Ishikawa (cell line): ENCODE data around the gene CHAT.

Experiments
- CEBPB ChIP-seq: IDR thresholded peaks from 2 replicates; pipeline ENCODE4 v1.6.1; 2012
- CREB1 ChIP-seq: IDR thresholded peaks from 2 replicates; pipeline ENCODE4 v1.6.1; 2012; ENCODE audit warnings: low read depth
- EGR1 ChIP-seq: IDR thresholded peaks from 2 replicates; pipeline ENCODE4 v1.6.1; 2012
- EP300 ChIP-seq: IDR thresholded peaks from 2 replicates; pipeline ENCODE4 v1.6.1; 2012; ENCODE audit warnings: borderline replicate concordance
- FOXM1 ChIP-seq: IDR thresholded peaks from 2 replicates; pipeline ENCODE4 v1.6.1; 2012; ENCODE audit warnings: low read depth, borderline replicate concordance
- NFIC ChIP-seq: IDR thresholded peaks from 2 replicates; pipeline ENCODE4 v1.6.1; 2012
- RAD21 ChIP-seq: IDR thresholded peaks from 2 replicates; pipeline ENCODE4 v1.6.1; 2012; ENCODE audit warnings: low read depth
- TAF1 ChIP-seq: IDR thresholded peaks from 2 replicates; pipeline ENCODE4 v1.6.1; 2012; ENCODE audit warnings: low read depth, mild to moderate bottlenecking
- TCF12 ChIP-seq: IDR thresholded peaks from 2 replicates; pipeline ENCODE4 v1.6.1; 2012; ENCODE audit warnings: low read depth
- TEAD4 ChIP-seq: IDR thresholded peaks from 2 replicates; pipeline ENCODE4 v1.6.1; 2012
- YY1 ChIP-seq: IDR thresholded peaks from 2 replicates; pipeline ENCODE4 v1.6.1; 2012; ENCODE audit warnings: low read depth
- ZBTB7A ChIP-seq: IDR thresholded peaks from 2 replicates; pipeline ENCODE4 v1.6.1; 2012; ENCODE audit warnings: low read depth
- TF ChIP-seq, protein P1 (sequence below): IDR thresholded peaks from 2 replicates; pipeline ENCODE4 v1.6.1; 2012; ENCODE audit warnings: low read depth, mild to moderate bottlenecking
- TF ChIP-seq, protein P2 (sequence below): IDR thresholded peaks from 2 replicates; pipeline ENCODE4 v1.6.1; 2012
- TF ChIP-seq, protein P3 (sequence below): IDR thresholded peaks from 2 replicates; pipeline ENCODE4 v1.6.1; 2012

The CHAT gene

DNA sequence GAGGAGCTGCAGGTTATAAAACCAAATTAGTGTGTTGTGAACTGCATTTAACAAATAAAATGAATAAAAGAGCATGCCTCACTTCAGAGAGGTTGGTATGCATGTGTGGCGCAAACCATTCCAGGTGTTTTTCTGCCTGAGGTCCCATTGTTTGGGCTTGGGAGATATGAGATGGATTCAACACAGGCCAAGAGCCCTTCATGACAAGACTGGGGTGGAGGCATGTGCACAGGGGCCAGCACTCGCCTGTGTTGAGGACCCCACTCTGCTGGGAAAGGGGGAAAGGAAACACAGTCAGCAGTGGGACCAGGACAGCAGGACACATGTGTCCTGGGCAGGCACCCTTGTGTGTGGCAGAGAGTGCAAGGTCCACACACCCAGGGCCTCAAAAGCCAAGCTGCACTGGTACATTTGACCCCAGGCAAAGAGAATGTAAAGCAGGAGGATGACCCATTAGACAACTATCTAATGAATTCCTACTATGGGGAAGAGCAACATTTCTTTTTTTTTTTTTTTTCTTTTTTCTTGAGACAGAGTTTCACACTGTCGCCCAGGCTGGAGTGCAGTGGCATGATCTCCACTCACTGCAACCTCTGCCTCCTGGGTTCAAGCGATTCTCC, 12.9 kb upstream of the CHAT start:
- TF ChIP-seq EGR1 (no peak), TCF12 (no peak), ZBTB7A (no peak), FOXM1 (no peak)
- TF ChIP-seq, protein P1, sequence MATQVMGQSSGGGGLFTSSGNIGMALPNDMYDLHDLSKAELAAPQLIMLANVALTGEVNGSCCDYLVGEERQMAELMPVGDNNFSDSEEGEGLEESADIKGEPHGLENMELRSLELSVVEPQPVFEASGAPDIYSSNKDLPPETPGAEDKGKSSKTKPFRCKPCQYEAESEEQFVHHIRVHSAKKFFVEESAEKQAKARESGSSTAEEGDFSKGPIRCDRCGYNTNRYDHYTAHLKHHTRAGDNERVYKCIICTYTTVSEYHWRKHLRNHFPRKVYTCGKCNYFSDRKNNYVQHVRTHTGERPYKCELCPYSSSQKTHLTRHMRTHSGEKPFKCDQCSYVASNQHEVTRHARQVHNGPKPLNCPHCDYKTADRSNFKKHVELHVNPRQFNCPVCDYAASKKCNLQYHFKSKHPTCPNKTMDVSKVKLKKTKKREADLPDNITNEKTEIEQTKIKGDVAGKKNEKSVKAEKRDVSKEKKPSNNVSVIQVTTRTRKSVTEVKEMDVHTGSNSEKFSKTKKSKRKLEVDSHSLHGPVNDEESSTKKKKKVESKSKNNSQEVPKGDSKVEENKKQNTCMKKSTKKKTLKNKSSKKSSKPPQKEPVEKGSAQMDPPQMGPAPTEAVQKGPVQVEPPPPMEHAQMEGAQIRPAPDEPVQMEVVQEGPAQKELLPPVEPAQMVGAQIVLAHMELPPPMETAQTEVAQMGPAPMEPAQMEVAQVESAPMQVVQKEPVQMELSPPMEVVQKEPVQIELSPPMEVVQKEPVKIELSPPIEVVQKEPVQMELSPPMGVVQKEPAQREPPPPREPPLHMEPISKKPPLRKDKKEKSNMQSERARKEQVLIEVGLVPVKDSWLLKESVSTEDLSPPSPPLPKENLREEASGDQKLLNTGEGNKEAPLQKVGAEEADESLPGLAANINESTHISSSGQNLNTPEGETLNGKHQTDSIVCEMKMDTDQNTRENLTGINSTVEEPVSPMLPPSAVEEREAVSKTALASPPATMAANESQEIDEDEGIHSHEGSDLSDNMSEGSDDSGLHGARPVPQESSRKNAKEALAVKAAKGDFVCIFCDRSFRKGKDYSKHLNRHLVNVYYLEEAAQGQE: no peak

DNA sequence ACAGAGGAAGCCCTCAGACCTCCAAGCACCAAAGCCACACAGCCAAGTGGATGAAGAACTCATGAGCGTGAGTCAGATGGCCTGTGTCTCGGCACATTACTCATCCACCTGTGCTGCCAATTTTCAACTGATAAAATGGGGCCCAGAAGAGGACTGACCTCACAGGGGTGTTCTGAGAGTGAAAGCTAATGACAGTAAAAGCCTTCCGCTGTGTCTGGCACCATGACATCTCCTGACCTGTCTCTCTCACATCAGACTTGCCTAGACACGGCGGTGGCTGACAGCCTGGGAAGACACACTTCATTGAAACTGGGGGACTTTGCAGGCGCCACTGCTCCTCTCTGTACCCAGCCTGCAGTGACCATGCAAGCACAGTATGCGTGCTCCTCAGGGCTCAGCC, 12.0 kb upstream of the CHAT start:
- TF ChIP-seq EGR1 (no peak), CEBPB (no peak), TCF12 (no peak), YY1 (no peak), TAF1 (no peak), ZBTB7A (no peak), EP300 (no peak), NFIC (no peak), TEAD4 (no peak), RAD21 (no peak), FOXM1 (no peak)
- TF ChIP-seq, protein P1: no peak
- TF ChIP-seq, protein P2, sequence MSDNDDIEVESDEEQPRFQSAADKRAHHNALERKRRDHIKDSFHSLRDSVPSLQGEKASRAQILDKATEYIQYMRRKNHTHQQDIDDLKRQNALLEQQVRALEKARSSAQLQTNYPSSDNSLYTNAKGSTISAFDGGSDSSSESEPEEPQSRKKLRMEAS: no peak

DNA sequence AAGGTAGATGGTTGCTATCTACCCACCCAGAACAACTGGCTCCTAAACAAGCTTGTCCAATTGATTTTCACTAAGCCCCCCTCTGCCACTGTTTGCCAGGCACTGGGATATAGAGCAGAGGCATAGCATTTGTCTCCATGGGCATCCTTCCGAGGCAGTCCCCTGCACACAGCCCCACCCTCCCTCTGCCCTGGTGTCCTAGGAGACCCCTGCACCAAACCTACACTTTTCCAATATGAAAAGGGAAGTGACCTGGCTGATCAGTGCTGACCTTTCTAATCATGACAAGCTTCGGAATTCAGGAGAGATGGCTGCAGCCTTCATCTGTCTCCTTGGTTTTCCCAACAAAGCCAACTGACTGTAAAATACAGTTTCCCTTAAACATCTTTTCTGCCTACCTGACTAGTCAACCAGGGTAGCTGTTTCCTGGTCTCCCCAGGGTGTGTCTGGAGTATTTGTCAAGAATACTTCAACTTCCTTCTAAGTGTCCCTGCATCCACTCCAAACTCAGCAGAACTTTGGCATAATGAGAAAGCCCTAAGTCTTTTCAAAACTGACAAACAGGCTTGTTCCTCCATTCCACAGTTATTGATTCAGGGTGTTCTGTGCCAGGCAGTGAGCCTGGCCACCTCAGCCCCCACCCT, 11.3 kb upstream of the CHAT start:
- TF ChIP-seq FOXM1 (no peak), TEAD4 (no peak), CEBPB (no peak), YY1 (no peak), RAD21 (no peak), EGR1 (no peak), TAF1 (no peak), TCF12 (no peak), EP300 (no peak), NFIC (no peak), ZBTB7A (no peak), CREB1 (no peak)
- TF ChIP-seq, protein P1: no peak
- TF ChIP-seq, protein P2: no peak
- TF ChIP-seq, protein P3, sequence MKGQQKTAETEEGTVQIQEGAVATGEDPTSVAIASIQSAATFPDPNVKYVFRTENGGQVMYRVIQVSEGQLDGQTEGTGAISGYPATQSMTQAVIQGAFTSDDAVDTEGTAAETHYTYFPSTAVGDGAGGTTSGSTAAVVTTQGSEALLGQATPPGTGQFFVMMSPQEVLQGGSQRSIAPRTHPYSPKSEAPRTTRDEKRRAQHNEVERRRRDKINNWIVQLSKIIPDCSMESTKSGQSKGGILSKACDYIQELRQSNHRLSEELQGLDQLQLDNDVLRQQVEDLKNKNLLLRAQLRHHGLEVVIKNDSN: no peak

DNA sequence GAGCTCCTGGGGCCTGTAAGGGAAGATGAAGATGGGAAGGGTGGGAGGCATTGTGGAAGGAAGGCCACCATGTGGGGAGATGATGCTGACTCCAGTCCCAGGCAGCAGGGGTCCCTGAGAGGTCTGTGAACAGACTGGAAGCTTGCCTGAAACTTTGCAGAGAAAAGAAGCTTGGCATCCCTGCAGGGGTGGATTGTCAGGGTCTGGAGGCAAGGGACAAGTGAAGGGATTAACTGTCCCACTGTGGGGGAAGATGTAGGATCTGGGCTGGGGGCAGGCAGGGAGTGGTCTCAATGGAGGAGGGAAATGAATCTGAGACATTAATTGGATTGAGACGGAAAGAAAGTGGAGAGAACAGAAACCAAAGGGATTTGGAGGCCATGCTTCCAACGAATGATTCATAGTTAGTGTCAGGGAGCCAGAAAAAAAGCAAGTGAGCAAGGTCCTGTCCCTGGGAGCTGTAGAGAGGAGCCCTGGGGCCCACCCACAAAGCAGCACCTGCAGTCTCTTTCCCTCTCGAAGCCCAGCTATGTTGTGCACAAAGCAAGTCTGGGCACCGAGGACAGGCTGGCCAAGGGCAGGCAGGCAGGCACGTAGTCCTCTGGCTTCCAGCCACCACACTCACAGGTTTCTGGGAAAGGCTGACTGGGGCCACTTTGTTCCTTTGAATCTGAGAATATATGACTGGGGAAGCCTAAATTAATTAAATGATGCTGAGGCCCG, 8.5 kb upstream of the CHAT start:
- TF ChIP-seq, protein P3: no peak
- TF ChIP-seq, protein P2: no peak
- TF ChIP-seq, protein P1: no peak
- TF ChIP-seq RAD21 (no peak), ZBTB7A (no peak), TCF12 (no peak), NFIC (no peak), CEBPB (no peak), FOXM1 (no peak), CREB1 (no peak), EGR1 (no peak), TAF1 (no peak), TEAD4 (no peak), YY1 (no peak), EP300 (no peak)
